ENCODE results near the gene MFRP. TPM values are rescaled to one million over a fixed set of nuclear protein-coding genes. Genes with fewer than 3 reads are reported as not detected.

MFRP gene
- total and polyA plus RNA-seq, 7 donors: 0.01 to 0.05 TPM; not detected in 5

DNA sequence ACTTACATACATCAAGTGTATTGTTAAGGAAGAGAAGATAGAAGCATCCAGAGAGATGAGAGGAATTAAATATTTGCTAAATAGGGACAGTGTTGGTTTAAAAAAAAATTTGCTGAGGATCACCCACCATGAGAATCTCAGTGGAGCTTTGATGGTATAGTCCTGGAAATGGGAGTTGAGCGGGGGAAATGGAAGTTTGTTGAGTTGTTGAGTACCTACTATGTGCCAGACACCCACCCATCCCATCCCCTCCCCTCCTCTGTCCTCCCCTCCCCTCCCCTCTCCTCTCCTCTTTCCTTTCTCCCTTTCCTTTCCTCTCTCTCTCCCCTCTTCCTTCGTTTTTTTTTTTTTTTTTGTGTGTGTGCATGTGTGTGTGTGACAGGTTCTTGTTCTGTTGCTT is 4.7 kb upstream of the MFRP start:
- TF ChIP-seq, protein P1, sequence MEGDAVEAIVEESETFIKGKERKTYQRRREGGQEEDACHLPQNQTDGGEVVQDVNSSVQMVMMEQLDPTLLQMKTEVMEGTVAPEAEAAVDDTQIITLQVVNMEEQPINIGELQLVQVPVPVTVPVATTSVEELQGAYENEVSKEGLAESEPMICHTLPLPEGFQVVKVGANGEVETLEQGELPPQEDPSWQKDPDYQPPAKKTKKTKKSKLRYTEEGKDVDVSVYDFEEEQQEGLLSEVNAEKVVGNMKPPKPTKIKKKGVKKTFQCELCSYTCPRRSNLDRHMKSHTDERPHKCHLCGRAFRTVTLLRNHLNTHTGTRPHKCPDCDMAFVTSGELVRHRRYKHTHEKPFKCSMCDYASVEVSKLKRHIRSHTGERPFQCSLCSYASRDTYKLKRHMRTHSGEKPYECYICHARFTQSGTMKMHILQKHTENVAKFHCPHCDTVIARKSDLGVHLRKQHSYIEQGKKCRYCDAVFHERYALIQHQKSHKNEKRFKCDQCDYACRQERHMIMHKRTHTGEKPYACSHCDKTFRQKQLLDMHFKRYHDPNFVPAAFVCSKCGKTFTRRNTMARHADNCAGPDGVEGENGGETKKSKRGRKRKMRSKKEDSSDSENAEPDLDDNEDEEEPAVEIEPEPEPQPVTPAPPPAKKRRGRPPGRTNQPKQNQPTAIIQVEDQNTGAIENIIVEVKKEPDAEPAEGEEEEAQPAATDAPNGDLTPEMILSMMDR (IDR thresholded peaks at IDR 0.05): no peak
- WGBS, 3 donors: 63 to 100% (median 100%) methylated on average over 1 to 2 of the region's 2 CpGs
- Histone ChIP-seq H3K4me3 (no peak overlapping the region), H3K9me3 (no peaks in the 10 kb centered on the region), H3K4me1 (peaks cover 6% of the 10 kb centered on the region), H3K27me3 (ENCODE audit: insufficient read depth in 3 of 3, low read length in 2 of 3) (no peaks in the 10 kb centered on the region), H3K27ac (no peak overlapping the region), H3K36me3 (ENCODE audit: insufficient read depth in 1 of 2, low read depth in 1 of 2) (peaks cover 0 to 20% of the 10 kb centered on the region in 2 donors)
- ATAC-seq (no peak), DNase-seq (no peak)
- intact Hi-C loops (cut with DNase I): loop anchor here in 1 of 2 donors (10.0 kb wide), 1 partner anchor 124 kb away; no protein-coding TSS in a partner anchor

DNA sequence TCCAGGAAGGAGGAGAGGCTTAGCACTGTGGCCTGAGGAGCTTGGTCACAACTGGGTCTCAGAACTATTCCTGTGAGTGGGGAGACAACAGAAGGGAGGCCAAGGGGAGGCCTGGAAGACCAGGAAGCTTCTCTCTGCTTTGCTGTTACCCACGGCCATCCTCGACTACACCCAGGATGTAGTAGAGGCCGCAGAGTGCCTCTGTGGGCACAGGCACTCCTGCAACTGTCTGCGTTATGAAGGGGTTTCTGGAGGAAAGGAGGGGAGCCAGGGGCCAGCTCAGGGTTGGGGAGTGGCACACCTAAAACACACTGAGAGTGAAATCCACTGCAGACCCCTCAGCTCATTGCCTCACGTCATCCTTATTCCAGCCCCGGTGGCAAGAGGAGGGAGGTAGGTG is 3.8 kb upstream of the MFRP start:
- H3K27me3 ChIP-seq (ENCODE audit: insufficient read depth in 3 of 3, low read length in 2 of 3): no peaks in the 10 kb centered on the region
- peaks cover 0 to 10% of the 10 kb centered on the region in 2 donors for H3K36me3 ChIP-seq (ENCODE audit: insufficient read depth in 1 of 2, low read depth in 1 of 2)
- no peak for ATAC-seq
- no peaks in the 10 kb centered on the region for H3K9me3 ChIP-seq
- intact Hi-C loops (cut with DNase I): loop anchor here in 1 of 2 donors (10.0 kb wide), 1 partner anchor 124 kb away; no protein-coding TSS in a partner anchor
- WGBS, 3 donors: 80 to 90% (median 86%) methylated on average over 6 of the region's 6 CpGs
- H3K4me3 ChIP-seq: no peak overlapping the region
- H3K27ac ChIP-seq: no peak overlapping the region
- DNase-seq: no peak
- TF ChIP-seq, protein P1 (IDR thresholded peaks at IDR 0.05): no peak
- no peaks in the 10 kb centered on the region for H3K4me1 ChIP-seq

DNA sequence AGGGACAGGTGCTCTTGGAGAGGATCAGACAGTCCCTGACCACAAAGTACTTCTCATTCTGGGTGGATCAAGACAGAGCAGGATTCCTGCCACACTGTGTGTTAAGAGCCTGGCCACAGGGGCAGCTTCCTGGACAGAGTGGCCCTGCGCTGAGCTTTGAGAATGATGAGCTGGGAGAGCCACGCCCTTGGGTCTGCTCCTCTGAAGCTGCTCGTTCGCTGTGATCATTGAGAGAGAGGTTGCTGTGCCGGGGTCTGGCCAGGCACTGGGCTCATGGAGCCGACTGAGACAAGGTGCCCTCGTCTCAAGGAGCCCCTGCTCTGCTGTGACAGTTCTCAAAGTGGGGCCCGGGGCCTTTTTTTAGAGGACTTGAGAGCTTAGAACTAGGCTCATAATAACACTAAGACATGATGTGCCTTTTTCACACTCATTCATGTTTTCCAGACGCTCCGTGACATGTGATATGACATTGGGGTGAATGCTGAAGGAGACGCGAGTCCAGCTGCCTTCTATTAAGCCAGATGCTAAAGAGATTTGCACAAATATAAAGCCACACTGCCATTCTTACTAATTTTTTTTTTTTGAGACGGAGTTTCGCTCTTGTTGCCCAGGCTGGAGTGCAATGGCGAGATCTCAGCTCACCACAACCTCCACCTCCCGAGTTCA is 1.6 kb upstream of the MFRP start:
- Histone ChIP-seq H3K27me3 (ENCODE audit: insufficient read depth in 3 of 3, low read length in 2 of 3) (no peaks in the 10 kb centered on the region), H3K36me3 (ENCODE audit: insufficient read depth in 1 of 2, low read depth in 1 of 2) (no peaks in the 10 kb centered on the region), H3K4me1 (no peaks in the 10 kb centered on the region), H3K4me3 (no peak overlapping the region), H3K27ac (peak overlapping the region; percentile 42), H3K9me3 (no peaks in the 10 kb centered on the region)
- ATAC-seq (peak in 3 of 4 donors; percentile 4 to 33 (median 14)), DNase-seq (no peak)
- intact Hi-C loops (cut with DNase I): no loop called here
- TF ChIP-seq, protein P1 (IDR thresholded peaks at IDR 0.05): no peak
- 38 to 70% (median 38%) methylated on average over 16 of the region's 16 CpGs for WGBS, 3 donors

DNA sequence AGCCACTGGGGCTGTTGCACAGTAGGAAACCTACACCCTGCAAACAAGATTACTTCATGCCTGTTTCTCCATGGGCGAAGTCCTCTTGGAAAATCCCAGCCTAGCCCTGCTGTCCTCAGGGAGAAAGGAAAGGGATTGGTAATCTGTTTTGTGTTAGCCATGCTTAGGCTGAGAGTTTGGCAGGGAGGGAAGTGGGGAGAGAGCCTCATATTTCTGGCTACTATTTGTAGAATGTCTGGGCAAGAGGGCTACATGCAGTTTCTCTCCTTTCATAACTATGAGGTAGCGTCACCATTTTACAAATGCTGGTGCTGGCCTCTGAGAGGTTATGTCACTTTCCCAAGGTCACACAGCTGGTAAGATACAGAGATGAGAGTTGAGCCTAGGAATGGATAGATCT is 737 bp upstream of the MFRP start:
- Histone ChIP-seq H3K27me3 (ENCODE audit: insufficient read depth in 3 of 3, low read length in 2 of 3) (no peaks in the 10 kb centered on the region), H3K4me3 (no peak overlapping the region), H3K4me1 (no peaks in the 10 kb centered on the region), H3K36me3 (ENCODE audit: insufficient read depth in 1 of 2, low read depth in 1 of 2) (no peaks in the 10 kb centered on the region), H3K9me3 (no peaks in the 10 kb centered on the region), H3K27ac (no peak overlapping the region)
- TF ChIP-seq, protein P1 (IDR thresholded peaks at IDR 0.05): no peak
- peak in 3 of 4 donors; percentile 9 to 18 (median 17) for ATAC-seq
- no peak for DNase-seq
- WGBS, 3 donors: 56 to 92% (median 65%) methylated on average over 2 of the region's 2 CpGs
- intact Hi-C loops (cut with DNase I): no loop called here
